Calu3 (cell line): ENCODE data around the gene IGFBP2. TPM values are rescaled to one million over a fixed set of nuclear protein-coding genes. Genes with fewer than 3 reads are reported as not detected.

ENCODE experiments used
- BruUV-seq: library from RNA; stranded (reverse); fragments of 400-500 nt; replicated peaks from 2 replicates; lab custom pipeline; 2021; lab: Mats Ljungman, UMichigan
- CTCF ChIA-PET: fragments of 300-600 bp; sonication (Branson Sonifier 250); formaldehyde crosslinking; loops from one replicate; lab custom pipeline; 2022; ENCODE audit warnings: antibody characterized with exemption; lab: Charles Lee
- DNase-seq: peaks from one replicate; pipeline ENCODE4 v3.0.0; 2022
- H3K27ac Mint-ChIP-seq: one replicate; pipeline ENCODE4 v1.8.0; 2022; ENCODE audit warnings: mixed read lengths; ENCODE audit not compliant: unreplicated experiment
- H3K27me3 Mint-ChIP-seq: one replicate; pipeline ENCODE4 v1.8.0; 2022; ENCODE audit warnings: mixed read lengths; ENCODE audit not compliant: unreplicated experiment
- H3K36me3 Mint-ChIP-seq: one replicate; pipeline ENCODE4 v1.8.0; 2022; ENCODE audit warnings: mild to moderate bottlenecking, moderate library complexity, mixed read lengths; ENCODE audit not compliant: insufficient read depth, unreplicated experiment
- H3K4me1 Mint-ChIP-seq: one replicate; pipeline ENCODE4 v1.8.0; 2022; ENCODE audit warnings: mild to moderate bottlenecking, low read depth, mixed read lengths; ENCODE audit not compliant: unreplicated experiment
- H3K4me3 Mint-ChIP-seq: one replicate; pipeline ENCODE4 v1.8.0; 2022; ENCODE audit warnings: mild to moderate bottlenecking, low read depth, moderate library complexity, mixed read lengths; ENCODE audit not compliant: unreplicated experiment
- H3K9me3 Mint-ChIP-seq: one replicate; pipeline ENCODE4 v1.8.0; 2022; ENCODE audit warnings: low read depth, mixed read lengths; ENCODE audit not compliant: unreplicated experiment
- intact Hi-C: fragments of 100-400 bp; cut with micrococcal nuclease; formaldehyde crosslinking; loops from one replicate; pipeline ENCODE4 v1.10.0; 2022; ENCODE audit not compliant: unreplicated experiment
- total RNA-seq: library from RNA; stranded (reverse); gene quantifications from 2 replicates; pipeline ENCODE4 v1.2.3, GENCODE V29; 2022
- TF ChIP-seq, protein P1 (sequence below): fragments of 200-600 bp; IDR thresholded peaks from one replicate; pipeline ENCODE4 v1.8.0; 2022; ENCODE audit warnings: antibody characterized with exemption; ENCODE audit not compliant: unreplicated experiment

Gene IGFBP2
- total RNA-seq, 1 experiment from 2014 or later = 175 TPM

DNA sequence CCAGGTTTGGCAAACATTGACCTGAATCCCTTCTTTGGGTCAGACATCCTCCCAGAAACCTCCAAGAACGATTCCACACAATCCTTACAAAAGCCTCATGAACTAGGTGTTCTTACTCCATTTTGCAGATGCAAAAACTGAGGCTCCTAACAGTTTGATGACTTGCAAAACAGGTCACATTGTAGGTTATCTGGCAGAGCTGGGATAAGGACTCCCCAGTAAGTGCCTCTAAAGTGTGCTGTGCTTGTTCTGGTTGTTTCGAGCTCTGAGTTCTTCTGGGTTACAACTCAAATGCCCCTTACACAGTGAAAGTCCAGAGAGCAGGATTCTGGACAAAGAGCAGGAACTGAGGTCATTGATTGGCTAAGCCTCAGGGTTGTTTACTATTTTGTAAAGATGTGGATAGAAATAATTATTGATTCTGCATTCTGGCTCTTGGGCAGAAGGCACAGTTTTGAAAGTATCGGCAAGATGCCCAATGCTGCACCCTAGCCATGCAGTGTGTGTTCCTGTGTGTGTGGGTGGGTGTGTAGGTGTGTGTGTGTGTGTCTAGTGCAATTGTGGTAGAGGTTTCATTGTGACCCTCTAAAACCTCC lies 17.0 kb upstream of the IGFBP2 start:
- DNase-seq = no peak
- Mint-ChIP-seq H3K36me3 (no peaks in the 10 kb centered on the region), H3K27ac (no peak overlapping the region), H3K4me1 (no peaks in the 10 kb centered on the region), H3K27me3 (peaks cover 13% of the 10 kb centered on the region), H3K9me3 (no peaks in the 10 kb centered on the region), H3K4me3 (no peak overlapping the region)
- intact Hi-C loops = no loop called here
- CTCF ChIA-PET = no interaction called here
- TF ChIP-seq, protein P1, sequence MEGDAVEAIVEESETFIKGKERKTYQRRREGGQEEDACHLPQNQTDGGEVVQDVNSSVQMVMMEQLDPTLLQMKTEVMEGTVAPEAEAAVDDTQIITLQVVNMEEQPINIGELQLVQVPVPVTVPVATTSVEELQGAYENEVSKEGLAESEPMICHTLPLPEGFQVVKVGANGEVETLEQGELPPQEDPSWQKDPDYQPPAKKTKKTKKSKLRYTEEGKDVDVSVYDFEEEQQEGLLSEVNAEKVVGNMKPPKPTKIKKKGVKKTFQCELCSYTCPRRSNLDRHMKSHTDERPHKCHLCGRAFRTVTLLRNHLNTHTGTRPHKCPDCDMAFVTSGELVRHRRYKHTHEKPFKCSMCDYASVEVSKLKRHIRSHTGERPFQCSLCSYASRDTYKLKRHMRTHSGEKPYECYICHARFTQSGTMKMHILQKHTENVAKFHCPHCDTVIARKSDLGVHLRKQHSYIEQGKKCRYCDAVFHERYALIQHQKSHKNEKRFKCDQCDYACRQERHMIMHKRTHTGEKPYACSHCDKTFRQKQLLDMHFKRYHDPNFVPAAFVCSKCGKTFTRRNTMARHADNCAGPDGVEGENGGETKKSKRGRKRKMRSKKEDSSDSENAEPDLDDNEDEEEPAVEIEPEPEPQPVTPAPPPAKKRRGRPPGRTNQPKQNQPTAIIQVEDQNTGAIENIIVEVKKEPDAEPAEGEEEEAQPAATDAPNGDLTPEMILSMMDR = no peak
- BruUV-seq = no TSS peak

DNA sequence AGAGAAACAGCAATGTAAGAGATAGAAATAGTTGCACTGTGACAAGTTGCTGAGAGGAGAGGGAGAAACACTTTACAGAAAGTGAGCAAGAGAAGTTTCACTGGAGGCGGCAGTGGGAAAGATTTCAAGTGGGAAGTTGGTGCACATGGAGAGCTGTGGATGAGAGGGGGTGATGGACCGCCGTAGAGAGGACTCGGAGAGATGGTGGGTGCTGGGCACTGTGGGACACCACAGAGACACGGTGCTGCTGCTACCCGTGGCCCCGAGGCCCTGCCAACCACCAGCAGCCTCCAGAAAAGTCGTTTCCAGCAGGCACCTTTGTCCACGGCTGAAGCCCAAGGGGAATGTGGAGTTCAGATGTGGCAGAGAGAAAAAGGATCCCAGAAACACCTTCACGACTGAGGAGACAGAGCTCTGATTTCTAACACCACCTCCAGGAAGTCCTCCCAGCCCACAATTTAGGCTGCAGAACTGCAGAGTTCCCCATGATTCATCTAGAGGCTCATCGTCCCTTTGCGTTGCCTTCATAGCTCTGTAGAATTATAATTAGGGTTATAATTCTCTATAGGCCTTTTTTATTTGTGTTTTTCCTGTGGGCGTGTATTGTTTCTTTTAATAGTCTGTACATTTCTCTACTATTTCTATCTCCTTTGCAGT lies 15.9 kb upstream of the IGFBP2 start:
- Mint-ChIP-seq H3K36me3 (no peaks in the 10 kb centered on the region), H3K9me3 (no peaks in the 10 kb centered on the region), H3K4me1 (no peaks in the 10 kb centered on the region), H3K27ac (no peak overlapping the region), H3K4me3 (no peak overlapping the region), H3K27me3 (peaks cover 2% of the 10 kb centered on the region)
- no peak for DNase-seq
- no TSS peak for BruUV-seq
- TF ChIP-seq, protein P1 = no peak
- CTCF ChIA-PET = interaction anchor here (1.4 kb wide), 1 partner anchor 19 kb away, joined by 4 read pairs; no protein-coding TSS in a partner anchor
- intact Hi-C loops = no loop called here

DNA sequence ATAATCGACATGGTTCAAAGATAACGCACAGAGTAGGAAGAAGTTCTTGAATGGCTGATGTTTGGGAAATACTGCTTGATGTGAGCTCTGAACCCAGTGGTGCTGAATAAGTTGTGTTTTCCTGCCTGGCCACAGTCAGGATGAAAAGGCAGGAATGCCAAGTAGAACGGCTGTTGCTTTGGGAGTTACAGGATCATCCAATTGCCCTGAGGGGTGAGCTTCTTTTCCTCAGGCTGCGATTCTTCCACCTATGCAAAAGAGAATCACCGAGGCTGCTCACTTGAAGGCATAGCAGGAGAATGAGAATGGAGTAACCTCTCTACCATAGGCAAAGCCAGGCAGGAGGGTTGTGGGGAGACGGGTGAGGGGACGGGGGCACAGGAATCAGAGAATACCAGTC lies 14.4 kb upstream of the IGFBP2 start:
- no peak overlapping the region for H3K4me3 Mint-ChIP-seq
- intact Hi-C loops = no loop called here
- CTCF ChIA-PET = interaction anchor here (1.0 kb wide), 1 partner anchor 24 kb away, joined by 3 read pairs; no protein-coding TSS in a partner anchor

DNA sequence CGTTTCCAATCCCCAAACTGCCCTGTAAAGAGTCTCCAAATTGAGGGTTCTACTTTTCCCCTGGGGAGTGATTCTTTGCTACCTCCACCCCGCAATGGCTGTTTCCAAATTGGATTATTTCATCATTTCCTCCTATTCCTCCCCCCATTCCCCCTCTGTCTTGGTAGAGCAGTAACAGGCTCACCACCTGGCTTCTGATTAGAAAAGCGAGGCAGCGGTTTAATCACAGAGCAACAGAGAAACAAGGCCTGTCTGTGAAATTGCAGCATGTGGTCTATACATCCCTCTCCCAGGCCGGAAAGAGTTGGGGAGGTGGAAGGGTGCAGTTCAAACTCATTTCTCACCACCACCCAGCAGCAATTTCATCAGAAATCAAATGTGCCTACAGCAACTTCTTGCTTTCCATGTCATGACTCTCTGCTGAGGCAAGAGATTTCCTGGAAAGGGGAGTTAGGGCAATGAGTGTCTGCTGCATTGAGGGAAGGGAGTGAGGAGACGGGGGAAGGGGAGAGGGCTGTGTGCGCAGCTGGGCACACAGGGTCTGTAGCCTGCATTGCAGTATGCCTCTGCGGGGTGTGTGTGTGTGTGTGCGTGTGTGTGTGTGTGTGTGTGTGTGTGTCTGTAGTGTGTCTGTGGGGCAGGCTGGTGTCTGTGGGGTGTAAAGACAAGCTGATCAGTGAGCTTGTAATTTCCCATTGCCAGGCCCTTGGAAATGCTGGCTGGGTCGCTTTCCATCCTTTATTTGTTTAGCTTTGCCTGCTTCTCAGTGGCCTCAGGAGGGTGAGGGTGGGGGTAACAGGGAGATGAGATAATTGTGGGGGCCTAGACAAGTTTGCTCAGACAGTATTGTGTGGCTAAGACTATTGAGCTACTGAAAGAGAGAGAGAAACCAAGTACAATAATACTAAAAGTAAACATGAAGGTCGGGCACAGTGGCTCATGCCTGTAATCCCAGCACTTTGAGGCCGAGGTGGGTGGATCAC lies 13.5 kb upstream of the IGFBP2 start:
- BruUV-seq = no TSS peak
- CTCF ChIA-PET = interaction anchor here (0.7 to 1.4 kb wide), 4 partner anchors 10 to 100 kb away, joined by 3 to 5 read pairs (median 3); no protein-coding TSS in a partner anchor
- Mint-ChIP-seq H3K4me3 (no peak overlapping the region), H3K9me3 (no peaks in the 10 kb centered on the region), H3K27ac (no peak overlapping the region), H3K36me3 (no peaks in the 10 kb centered on the region), H3K4me1 (no peaks in the 10 kb centered on the region), H3K27me3 (no peaks in the 10 kb centered on the region)
- intact Hi-C loops = no loop called here
- DNase-seq = no peak
- TF ChIP-seq, protein P1 = no peak

More for the DNA sequence above, 14.4 kb upstream of the IGFBP2 start:
- no peaks in the 10 kb centered on the region for H3K4me1 Mint-ChIP-seq
- no TSS peak for BruUV-seq
- no peaks in the 10 kb centered on the region for H3K9me3 Mint-ChIP-seq
- no peak for DNase-seq
- TF ChIP-seq, protein P1 = no peak
- no peaks in the 10 kb centered on the region for H3K36me3 Mint-ChIP-seq
- no peak overlapping the region for H3K27ac Mint-ChIP-seq
- H3K27me3 Mint-ChIP-seq = no peaks in the 10 kb centered on the region
